ENCODE measurements around the gene XCL1.

Gene XCL1

GRCh38 chr1:168605443-168605842 is 29.0 kb downstream of the XCL1 start:
- no peak for DNase-seq (ENCODE audit: low spot score)

GRCh38 chr1:168606096-168606495 is 29.7 kb downstream of the XCL1 start:
- DNase-seq (ENCODE audit: low spot score) = no peak

GRCh38 chr1:168607872-168608428 is 31.5 kb downstream of the XCL1 start:
- DNase-seq (ENCODE audit: low spot score) = no peak

GRCh38 chr1:168608796-168609715 is 32.7 kb downstream of the XCL1 start:
- no peak for DNase-seq (ENCODE audit: low spot score)

- no peak for DNase-seq (ENCODE audit: low spot score)
Observed at GRCh38 chr1:168609741-168610510, 33.5 kb downstream of the XCL1 start.

GRCh38 chr1:168613038-168613451 is 36.6 kb downstream of the XCL1 start:
- no peak for DNase-seq (ENCODE audit: low spot score)

- no peak for DNase-seq (ENCODE audit: low spot score)
Observed at GRCh38 chr1:168613691-168614231, 37.4 kb downstream of the XCL1 start.

- no peak for DNase-seq (ENCODE audit: low spot score)
Observed at GRCh38 chr1:168614235-168614634, 37.8 kb downstream of the XCL1 start.

GRCh38 chr1:168615965-168616364 is 39.6 kb downstream of the XCL1 start:
- DNase-seq (ENCODE audit: low spot score) = no peak

- no peak for DNase-seq (ENCODE audit: low spot score)
Observed at GRCh38 chr1:168617974-168618750, 41.8 kb downstream of the XCL1 start.

GRCh38 chr1:168618886-168619285 is 42.5 kb downstream of the XCL1 start:
- DNase-seq (ENCODE audit: low spot score) = no peak

- DNase-seq (ENCODE audit: low spot score) = no peak
Observed at GRCh38 chr1:168621356-168621755, 45.0 kb downstream of the XCL1 start.

- peak; percentile 26 for DNase-seq (ENCODE audit: low spot score)
Observed at GRCh38 chr1:168623003-168623828, 46.8 kb downstream of the XCL1 start.

GRCh38 chr1:168623831-168624230 is 47.4 kb downstream of the XCL1 start:
- no peak for DNase-seq (ENCODE audit: low spot score)

GRCh38 chr1:168626326-168626725 is 49.9 kb downstream of the XCL1 start:
- DNase-seq (ENCODE audit: low spot score) = no peak

GRCh38 chr1:168627370-168627769 is 51.0 kb downstream of the XCL1 start:
- DNase-seq (ENCODE audit: low spot score) = no peak

- no peak for DNase-seq (ENCODE audit: low spot score)
Observed at GRCh38 chr1:168628807-168629206, 52.4 kb downstream of the XCL1 start.

- no peak for DNase-seq (ENCODE audit: low spot score)
Observed at GRCh38 chr1:168629466-168629865, 53.1 kb downstream of the XCL1 start.
